ENCODE results near the gene ZNF546. TPM values are rescaled to one million over a fixed set of nuclear protein-coding genes. Genes with fewer than 3 reads are reported as not detected.
"Not testable (repeated sequence)": the region's sequence is repeated elsewhere in the genome, so short reads cannot be mapped to it uniquely, and the experiment has no call there.

Gene ZNF546
- total RNA-seq, 1 experiment from 2014 or later = 3.7 TPM

GRCh38 chr19:39986643-39987042 lies 10.2 kb upstream of the ZNF546 start:
- no peak for DNase-seq (ENCODE audit: low spot score)

GRCh38 chr19:39987167-39987566 lies 9.7 kb upstream of the ZNF546 start:
- DNase-seq (ENCODE audit: low spot score) = no peak

- DNase-seq (ENCODE audit: low spot score) = no peak
Measured at GRCh38 chr19:39987596-39987995, 9.3 kb upstream of the ZNF546 start.

- no peak for DNase-seq (ENCODE audit: low spot score)
Measured at GRCh38 chr19:39993605-39994004, 3.3 kb upstream of the ZNF546 start.

- DNase-seq (ENCODE audit: low spot score) = no peak
Measured at GRCh38 chr19:39994361-39994760, 2.5 kb upstream of the ZNF546 start.

- no peak for DNase-seq (ENCODE audit: low spot score)
Measured at GRCh38 chr19:39995794-39996193, 1.1 kb upstream of the ZNF546 start.

- DNase-seq (ENCODE audit: low spot score) = peak; percentile 44
Measured at GRCh38 chr19:39996218-39996810, 546 bp upstream of the ZNF546 start.

- DNase-seq (ENCODE audit: low spot score) = no peak
Measured at GRCh38 chr19:39997638-39998216, 867 bp downstream of the ZNF546 start.

- DNase-seq (ENCODE audit: low spot score) = no peak
Measured at GRCh38 chr19:39998501-39998900, 1.6 kb downstream of the ZNF546 start.

GRCh38 chr19:40005691-40006272 lies 8.9 kb downstream of the ZNF546 start:
- DNase-seq (ENCODE audit: low spot score) = no peak

- DNase-seq (ENCODE audit: low spot score) = peak; percentile 95
Measured at GRCh38 chr19:40006273-40006691, 9.4 kb downstream of the ZNF546 start.

- DNase-seq (ENCODE audit: low spot score) = no peak
Measured at GRCh38 chr19:40009674-40010073, 12.8 kb downstream of the ZNF546 start.

GRCh38 chr19:40013991-40014390 lies 17.1 kb downstream of the ZNF546 start:
- DNase-seq (ENCODE audit: low spot score) = no peak

- DNase-seq (ENCODE audit: low spot score) = no peak
Measured at GRCh38 chr19:40023969-40024368, 27.1 kb downstream of the ZNF546 start.

GRCh38 chr19:40025938-40026596 lies 29.2 kb downstream of the ZNF546 start:
- no peak for DNase-seq (ENCODE audit: low spot score)

- DNase-seq (ENCODE audit: low spot score) = no peak
Measured at GRCh38 chr19:40026597-40026970, 29.7 kb downstream of the ZNF546 start.

- no peak for DNase-seq (ENCODE audit: low spot score)
Measured at GRCh38 chr19:40033989-40034560, 37.2 kb downstream of the ZNF546 start.

- DNase-seq (ENCODE audit: low spot score) = peak; percentile 36
Measured at GRCh38 chr19:40035996-40036395, 39.1 kb downstream of the ZNF546 start.

GRCh38 chr19:40038047-40038446 lies 41.2 kb downstream of the ZNF546 start:
- DNase-seq (ENCODE audit: low spot score) = not testable (repeated sequence)

GRCh38 chr19:40041718-40042117 lies 44.9 kb downstream of the ZNF546 start:
- DNase-seq (ENCODE audit: low spot score) = not testable (repeated sequence)

GRCh38 chr19:40053491-40053890 lies 56.6 kb downstream of the ZNF546 start:
- DNase-seq (ENCODE audit: low spot score) = no peak

GRCh38 chr19:40054632-40055031 lies 57.8 kb downstream of the ZNF546 start:
- no peak for DNase-seq (ENCODE audit: low spot score)

- DNase-seq (ENCODE audit: low spot score) = no peak
Measured at GRCh38 chr19:40055049-40055448, 58.2 kb downstream of the ZNF546 start.
